Testis (tissue), 2 donors: ENCODE results near the gene MAP4K4.

Source experiments
- CTCF ChIP-seq, 3 experiments: fragments of 450-650 bp in 2 of 3; fragments of 200-600 bp in 1 of 3; sonication (generic) in 1 of 3; IDR thresholded peaks; one replicate each; pipeline ENCODE4 v1.5.1; 2016 to 2019; ENCODE audit warnings: antibody characterized with exemption in 3 of 3, mild to moderate bottlenecking in 2 of 3, moderate library complexity in 1 of 3
- POLR2A ChIP-seq: fragments of 450-650 bp; IDR thresholded peaks from one replicate; pipeline ENCODE4 v1.6.1; 2017; ENCODE audit warnings: antibody characterized with exemption, mild to moderate bottlenecking, moderate library complexity

GRCh38 chr2:101843471-101843870 lies 146.0 kb downstream of the MAP4K4 start:
- TF ChIP-seq CTCF (IDR thresholded peaks at IDR 0.05): no peak
- no peak for TF ChIP-seq POLR2A
